Erythroblast (primary cell): Measurements from ENCODE around the gene FGF18.

ENCODE experiments used
- GATA1 ChIP-seq: IDR thresholded peaks from 2 replicates; pipeline ENCODE4 v1.6.1; 2011; ENCODE audit warnings: low read depth, mild to moderate bottlenecking, control low read depth, low read length, moderate library complexity
- POLR2A ChIP-seq: IDR thresholded peaks from 2 replicates; pipeline ENCODE4 v1.6.1; 2011; ENCODE audit warnings: mild to moderate bottlenecking, low read length

- TF ChIP-seq POLR2A (no peak), GATA1 (no peak)
These were observed 412 bp downstream of the FGF18 start for GRCh38 chr5:171419688-171420430.
